Measurements from ENCODE around the gene AKAP5. TPM values are rescaled to one million over a fixed set of nuclear protein-coding genes. Genes with fewer than 3 reads are reported as not detected.

The AKAP5 gene
- total RNA-seq (2022; extraction: Qiagen RNA extraction): 0.29 to 0.48 TPM (median 0.35 TPM) in 5 replicates

DNA sequence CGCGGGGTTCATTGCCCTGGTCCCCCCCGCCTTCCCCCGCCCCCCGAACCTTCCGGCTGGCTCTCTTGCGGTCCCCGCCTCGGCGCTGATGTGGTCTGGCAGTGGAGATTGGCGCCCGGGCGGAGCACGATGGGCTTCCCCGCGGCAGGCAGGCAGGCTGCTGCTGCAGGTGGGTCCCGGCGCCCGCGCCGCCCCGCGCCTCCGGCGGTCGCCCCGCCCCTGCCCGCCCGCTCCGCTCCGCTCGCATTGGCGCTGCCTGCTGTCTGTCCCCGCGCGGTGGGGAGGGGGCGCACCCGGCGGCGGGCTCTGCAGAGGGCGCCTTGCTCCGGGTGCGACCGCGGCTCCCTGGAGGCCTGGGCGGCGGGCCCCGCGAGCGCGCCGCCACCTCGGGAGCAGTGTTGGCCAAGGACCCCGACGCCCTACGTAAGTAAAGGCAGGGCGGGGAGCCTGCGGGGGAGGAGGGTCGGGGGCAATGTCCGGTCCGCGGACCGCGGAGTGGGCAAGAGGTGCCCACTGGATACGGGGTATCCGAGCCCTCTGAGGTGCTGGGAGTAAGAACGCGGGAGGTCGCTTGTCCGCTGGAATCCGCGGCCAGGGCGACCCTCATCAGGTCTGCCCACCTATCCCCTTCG lies at the start of gene AKAP5:
AKAP5 (plus strand) TSS at position 309 of the 632 bp plus-strand sequence. CDS start 2,896 bp downstream, outside the sequence.

DNA sequence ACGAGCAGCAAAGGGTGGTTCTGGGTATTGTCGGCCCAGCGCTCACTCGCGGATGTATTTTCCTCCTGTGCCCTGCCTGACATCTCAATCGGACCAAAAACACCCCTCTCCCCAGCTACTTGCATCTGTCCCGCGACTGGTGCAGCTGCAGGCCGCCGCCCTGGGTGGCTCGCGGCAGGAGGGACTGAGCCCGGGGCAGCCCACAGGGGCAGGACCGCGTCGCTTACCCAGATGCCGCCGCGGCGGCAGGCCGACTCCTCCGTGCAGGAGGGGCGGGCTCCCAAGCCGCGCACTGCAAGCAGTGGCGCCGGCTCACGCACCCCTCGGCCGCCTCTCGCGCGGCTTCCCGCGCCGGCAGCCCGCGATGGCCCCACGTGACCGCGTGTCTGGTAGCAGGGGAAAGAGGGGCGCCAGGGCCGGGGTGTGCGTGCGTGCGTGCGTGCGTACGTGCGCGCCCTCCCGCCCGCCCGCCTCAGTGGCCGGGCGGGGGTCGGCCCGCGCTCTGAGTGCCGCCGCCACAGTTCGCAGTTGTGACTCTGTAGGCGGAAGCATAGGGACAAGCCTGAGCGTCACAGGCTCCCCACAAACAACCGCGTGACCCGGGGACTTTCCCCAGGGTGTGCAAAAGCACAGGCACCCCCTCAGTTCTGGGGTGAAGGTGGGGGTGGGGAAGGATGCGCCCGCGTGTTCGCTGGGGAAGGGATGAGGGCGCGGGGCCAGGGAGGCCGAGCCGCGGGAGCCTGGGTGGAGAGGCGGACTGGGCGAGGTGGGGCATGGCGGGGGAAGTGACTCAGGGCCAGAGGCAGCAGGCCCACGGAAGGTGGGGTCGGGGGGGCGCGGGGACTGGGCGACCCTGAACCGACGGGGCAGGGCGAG lies 38.4 kb downstream of the AKAP5 start, which contains the start of gene ZBTB25:
ZBTB25 (minus strand) TSS at position 405 of the 876 bp plus-strand sequence. CDS start 13,305 bp downstream, outside the sequence.

GRCh38 chr14:64504310-64504896 lies 39.1 kb downstream of the AKAP5 start, which contains the start of gene ZBTB1:
Gene ZBTB1, plus strand, starts transcription at chr14:64504770. Its CDS starts 16,735 bp downstream, at chr14:64521505.

Other genes starting within 250 kb of the AKAP5 start
- gene ESR2, start 171.1 kb upstream of the AKAP5 start, total RNA-seq (2022; extraction: Qiagen RNA extraction): 0.06 to 0.15 TPM (median 0.09 TPM) in 5 replicates
- 106 to 134 TPM (median 108 TPM) in 5 replicates for gene MTHFD1, start 77.1 kb upstream of the AKAP5 start, total RNA-seq (2022; extraction: Qiagen RNA extraction)
- 4.0 to 6.4 TPM (median 4.5 TPM) in 5 replicates for gene ZBTB25, start 38.3 kb downstream of the AKAP5 start, total RNA-seq (2022; extraction: Qiagen RNA extraction)
- 21.4 to 24.2 TPM (median 21.6 TPM) in 5 replicates for gene ZBTB1, start 39.3 kb downstream of the AKAP5 start, total RNA-seq (2022; extraction: Qiagen RNA extraction)
- 29.4 to 35.3 TPM (median 35.1 TPM) in 5 replicates for gene HSPA2, start 75.2 kb downstream of the AKAP5 start, total RNA-seq (2022; extraction: Qiagen RNA extraction)
- 0.17 to 0.65 TPM (median 0.41 TPM) in 5 replicates for gene PPP1R36, start 84.5 kb downstream of the AKAP5 start, total RNA-seq (2022; extraction: Qiagen RNA extraction)
- gene PLEKHG3, start 238.9 kb downstream of the AKAP5 start, total RNA-seq (2022; extraction: Qiagen RNA extraction): 21.1 to 28.5 TPM (median 27.0 TPM) in 5 replicates